Retinal pigment epithelial cell (primary cell): Measurements from ENCODE around the gene SORCS2.

Experiments used
- DNase-seq: peaks from one replicate; pipeline ENCODE4 v3.0.0-alpha.2; 2010; ENCODE audit warnings: low read depth
- H3K4me3 ChIP-seq: 2 replicates; pipeline ENCODE4 v1.5.1; 2011; ENCODE audit warnings: mild to moderate bottlenecking, low read length, control low read depth, moderate library complexity
- TF ChIP-seq, protein P1 (sequence below): conservative IDR thresholded peaks from 2 replicates; pipeline ENCODE4 v1.5.1; 2011; ENCODE audit warnings: low read depth, low read length, control low read depth, inconsistent platforms

SORCS2 gene

GRCh38 chr4:7526491-7526890, 334.2 kb downstream of the SORCS2 start:
- TF ChIP-seq, protein P1, sequence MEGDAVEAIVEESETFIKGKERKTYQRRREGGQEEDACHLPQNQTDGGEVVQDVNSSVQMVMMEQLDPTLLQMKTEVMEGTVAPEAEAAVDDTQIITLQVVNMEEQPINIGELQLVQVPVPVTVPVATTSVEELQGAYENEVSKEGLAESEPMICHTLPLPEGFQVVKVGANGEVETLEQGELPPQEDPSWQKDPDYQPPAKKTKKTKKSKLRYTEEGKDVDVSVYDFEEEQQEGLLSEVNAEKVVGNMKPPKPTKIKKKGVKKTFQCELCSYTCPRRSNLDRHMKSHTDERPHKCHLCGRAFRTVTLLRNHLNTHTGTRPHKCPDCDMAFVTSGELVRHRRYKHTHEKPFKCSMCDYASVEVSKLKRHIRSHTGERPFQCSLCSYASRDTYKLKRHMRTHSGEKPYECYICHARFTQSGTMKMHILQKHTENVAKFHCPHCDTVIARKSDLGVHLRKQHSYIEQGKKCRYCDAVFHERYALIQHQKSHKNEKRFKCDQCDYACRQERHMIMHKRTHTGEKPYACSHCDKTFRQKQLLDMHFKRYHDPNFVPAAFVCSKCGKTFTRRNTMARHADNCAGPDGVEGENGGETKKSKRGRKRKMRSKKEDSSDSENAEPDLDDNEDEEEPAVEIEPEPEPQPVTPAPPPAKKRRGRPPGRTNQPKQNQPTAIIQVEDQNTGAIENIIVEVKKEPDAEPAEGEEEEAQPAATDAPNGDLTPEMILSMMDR = no peak
- no peak for DNase-seq
- no peak overlapping the region for H3K4me3 ChIP-seq

DNA sequence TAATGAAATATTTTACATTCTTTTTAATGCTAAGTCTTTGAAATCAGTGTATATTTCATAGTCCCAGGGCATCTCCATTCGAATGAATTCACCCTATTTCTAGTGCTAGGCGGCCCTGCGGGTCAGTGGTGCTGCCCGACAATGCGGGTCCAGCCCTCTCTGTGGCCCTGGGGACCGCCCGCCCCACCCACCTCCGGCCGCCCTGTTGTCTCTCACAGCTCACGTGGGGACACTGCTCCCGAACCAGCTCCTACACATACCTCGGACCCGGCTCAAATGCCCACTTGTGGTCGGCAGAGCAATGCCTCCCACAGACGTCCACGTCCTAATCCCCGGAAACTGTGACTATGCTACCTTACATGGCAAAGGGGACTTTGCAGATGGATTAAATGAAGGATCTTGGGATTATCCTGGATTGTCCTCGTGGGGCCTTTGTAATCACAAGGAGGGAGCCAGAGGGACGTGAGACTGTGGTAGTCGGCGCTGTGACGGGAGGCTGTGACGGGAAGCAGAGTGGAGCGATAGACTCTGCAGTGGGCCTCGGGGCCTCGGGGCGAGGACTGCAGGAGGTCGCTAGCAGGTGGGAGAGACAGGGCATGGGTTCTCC, 334.7 kb downstream of the SORCS2 start:
- TF ChIP-seq, protein P1 = no peak
- H3K4me3 ChIP-seq = no peak overlapping the region
- DNase-seq = no peak

- TF ChIP-seq, protein P1 = no peak
- H3K4me3 ChIP-seq = no peak overlapping the region
- DNase-seq = no peak
Measured at GRCh38 chr4:7529368-7530080, 337.2 kb downstream of the SORCS2 start.

GRCh38 chr4:7530082-7530481, 337.7 kb downstream of the SORCS2 start:
- TF ChIP-seq, protein P1 = no peak
- no peak overlapping the region for H3K4me3 ChIP-seq
- DNase-seq = no peak

DNA sequence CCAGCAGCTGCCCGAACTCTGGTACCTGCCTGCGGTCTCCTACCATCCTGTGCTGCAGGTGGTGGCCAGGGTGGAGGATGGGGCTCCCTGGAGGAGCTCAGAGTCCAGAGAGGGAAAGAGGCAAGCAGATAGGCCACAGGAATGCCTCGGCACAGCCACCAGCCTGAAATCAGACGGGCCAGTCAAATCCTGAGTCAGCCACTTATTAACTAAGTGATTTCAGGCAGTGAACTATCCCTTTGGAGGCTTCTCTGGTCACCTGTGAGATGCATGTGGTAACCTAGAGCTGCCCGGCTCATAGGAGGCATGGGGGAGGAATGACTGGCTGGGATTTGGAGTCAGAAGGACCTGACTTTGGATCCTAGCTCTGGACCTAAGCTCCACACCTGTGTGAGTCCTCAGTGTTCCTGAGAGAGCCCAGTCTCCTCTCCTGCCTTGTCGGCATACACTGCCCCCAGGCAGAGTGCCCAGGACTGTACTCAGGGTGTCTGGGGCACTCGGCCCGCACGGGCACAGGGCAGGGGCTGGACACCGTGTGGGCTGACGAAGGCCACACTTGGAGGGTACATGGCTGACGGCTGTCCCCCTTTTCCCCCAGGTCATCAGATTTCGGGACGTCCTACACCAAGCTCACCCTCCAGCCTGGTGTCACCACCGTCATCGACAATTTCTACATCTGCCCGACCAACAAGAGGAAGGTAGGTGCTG, 338.7 kb downstream of the SORCS2 start:
- TF ChIP-seq, protein P1 = no peak
- H3K4me3 ChIP-seq = no peak overlapping the region
- DNase-seq = no peak

GRCh38 chr4:7531640-7531994, 339.3 kb downstream of the SORCS2 start:
- no peak overlapping the region for H3K4me3 ChIP-seq
- TF ChIP-seq, protein P1 = no peak
- no peak for DNase-seq
